H54 (cell line): ENCODE data around the gene ZNF831.

Experiments used
- DNase-seq: peaks from one replicate; pipeline ENCODE4 v3.0.0; 2011; ENCODE audit warnings: low spot score, mixed read lengths; ENCODE audit not compliant: insufficient read length
- FAIRE-seq: peaks from 3 replicates; lab custom pipeline; 2011; peaks lifted over from hg19 to GRCh38; lab: Jason Lieb, UNC
- POLR2A ChIP-seq: IDR thresholded peaks from 2 replicates; pipeline ENCODE4 v1.6.1; 2011; ENCODE audit warnings: low read depth, mild to moderate bottlenecking, low read length

Gene ZNF831

DNA sequence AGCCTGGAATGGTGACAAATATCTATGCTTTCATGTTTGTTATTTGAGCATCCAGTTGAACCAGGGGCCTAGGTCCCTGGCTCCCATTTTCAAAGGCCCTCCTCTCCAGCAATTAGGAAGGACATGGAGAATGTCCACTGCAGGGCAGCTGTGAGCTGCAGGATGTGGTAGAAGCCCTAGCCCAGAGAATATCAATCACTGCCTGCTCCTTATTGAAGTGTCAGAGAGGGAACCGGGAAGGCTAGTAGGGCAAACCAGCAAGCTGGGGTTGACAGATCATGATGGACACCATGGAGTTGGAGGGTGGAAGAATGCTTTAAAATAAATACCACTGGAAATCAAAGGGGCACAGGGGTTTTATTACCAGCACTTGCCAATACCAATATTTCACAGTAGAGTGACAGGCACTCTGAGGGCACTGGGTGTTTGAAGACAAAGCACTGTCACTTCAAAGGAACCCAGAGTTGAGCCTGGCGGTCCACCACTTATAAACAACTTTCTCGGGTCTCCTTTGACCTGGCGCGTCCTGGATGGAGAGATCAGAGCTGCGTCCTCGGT lies 47.7 kb downstream of the ZNF831 start:
- no peak for DNase-seq
- no peak for TF ChIP-seq POLR2A
- FAIRE-seq: no peak

DNA sequence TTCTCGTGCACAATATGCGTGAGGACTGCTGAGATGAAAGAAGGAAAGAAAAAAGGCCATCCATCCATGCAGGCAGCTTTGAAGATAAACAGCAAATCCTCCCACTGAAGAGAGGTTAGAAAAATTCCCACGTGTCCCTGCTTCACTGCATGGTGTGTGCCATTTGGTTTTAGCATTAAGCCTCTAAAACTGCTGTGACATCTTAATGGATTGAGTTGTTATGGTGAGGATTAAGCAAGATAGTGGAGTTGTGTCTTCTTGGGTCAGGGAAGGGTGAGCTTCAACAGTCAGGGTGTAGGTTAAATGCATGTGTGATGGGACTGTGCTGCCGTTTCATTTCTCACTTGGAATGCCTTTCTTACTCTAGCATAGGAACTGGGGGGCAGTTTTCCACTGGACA lies 50.5 kb downstream of the ZNF831 start:
- DNase-seq (no peak), FAIRE-seq (no peak)
- TF ChIP-seq POLR2A: no peak

DNA sequence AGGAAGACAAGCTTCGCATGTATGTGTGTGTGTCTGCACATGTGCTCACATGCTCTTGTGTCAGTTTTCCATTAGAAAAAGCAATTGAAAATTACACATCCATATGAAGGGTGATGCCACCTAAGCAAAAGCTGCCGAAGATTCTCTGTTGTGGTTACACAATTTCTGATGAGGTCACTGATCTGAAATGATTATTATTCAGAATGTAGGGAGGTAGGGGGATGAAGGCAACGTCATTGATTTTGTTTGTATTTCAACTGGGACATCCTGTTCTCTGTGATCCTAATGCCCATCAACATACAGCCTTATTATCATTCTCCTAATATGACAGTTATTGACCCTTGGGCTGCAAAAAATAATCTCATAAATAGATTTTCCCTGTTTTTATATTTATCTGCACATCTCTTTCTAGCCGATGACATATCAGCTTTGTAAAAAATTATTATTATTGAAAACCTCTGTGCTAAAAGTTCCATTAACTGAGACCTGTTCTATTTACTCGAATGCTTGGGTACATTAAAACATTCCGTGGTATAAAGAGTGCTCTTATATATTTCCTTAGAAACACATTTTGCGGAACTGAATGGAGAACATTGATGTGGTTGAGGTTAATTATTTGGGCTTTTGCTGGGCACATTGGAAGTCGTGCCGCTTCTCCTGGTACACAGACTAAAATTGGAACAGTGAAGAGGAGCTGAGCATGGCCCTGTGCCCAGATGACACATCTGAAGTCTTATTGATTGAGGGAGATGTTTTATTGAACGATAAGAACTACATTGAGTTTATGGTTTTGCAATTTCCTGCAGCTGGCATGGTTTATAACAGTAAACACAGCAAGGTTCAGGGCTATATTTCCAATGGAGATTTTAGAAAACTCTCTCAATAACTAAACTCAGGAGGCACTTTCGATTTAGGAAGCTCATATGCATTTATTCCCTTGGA lies 51.3 kb downstream of the ZNF831 start:
- FAIRE-seq (no peak), DNase-seq (no peak)
- no peak for TF ChIP-seq POLR2A

DNA sequence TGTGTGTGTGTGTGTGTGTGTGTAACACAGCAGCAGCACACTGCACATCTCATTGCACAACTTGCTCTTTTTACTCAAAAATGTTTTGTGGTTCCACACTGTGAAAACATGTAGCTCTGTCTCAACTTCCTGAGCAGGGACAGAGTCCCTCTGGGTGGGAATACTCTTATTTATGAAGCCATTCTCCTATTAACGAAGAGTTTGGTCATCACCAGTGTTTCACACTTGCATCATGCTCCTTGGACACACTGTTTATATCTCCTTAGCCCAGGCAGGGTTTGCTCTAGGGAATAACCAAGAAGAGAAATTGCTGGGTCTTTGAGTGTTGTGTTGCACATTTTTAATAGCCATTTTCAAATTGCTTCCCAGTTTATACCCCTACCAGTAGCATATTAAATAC lies 53.6 kb downstream of the ZNF831 start:
- TF ChIP-seq POLR2A: no peak

DNA sequence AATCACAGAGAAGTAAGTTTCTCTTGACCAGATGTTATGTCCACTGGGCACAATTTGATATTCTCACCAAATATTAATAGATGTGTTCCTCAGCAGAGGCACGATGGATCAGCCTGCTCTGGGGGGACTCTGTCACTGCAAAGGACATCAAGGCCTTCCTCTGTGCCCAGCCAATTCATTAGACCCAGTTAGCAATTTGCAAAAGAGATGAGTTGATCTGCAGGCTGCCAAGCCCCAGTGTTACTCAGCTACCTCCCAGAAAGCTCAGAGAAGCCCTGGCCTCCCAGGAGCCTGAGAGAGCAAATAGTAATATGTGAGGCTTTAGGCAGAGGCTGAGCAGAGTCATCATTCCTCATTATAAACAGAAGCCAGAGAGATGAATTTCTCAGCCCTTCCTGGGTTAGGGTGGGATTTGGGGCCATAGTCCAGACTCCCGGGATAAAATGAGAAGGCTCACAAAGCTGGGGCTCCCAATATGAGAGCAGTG lies 54.2 kb downstream of the ZNF831 start:
- no peak for DNase-seq
- FAIRE-seq: no peak
- TF ChIP-seq POLR2A: no peak

More for the DNA sequence above, 53.6 kb downstream of the ZNF831 start:
- FAIRE-seq (no peak), DNase-seq (no peak)

DNA sequence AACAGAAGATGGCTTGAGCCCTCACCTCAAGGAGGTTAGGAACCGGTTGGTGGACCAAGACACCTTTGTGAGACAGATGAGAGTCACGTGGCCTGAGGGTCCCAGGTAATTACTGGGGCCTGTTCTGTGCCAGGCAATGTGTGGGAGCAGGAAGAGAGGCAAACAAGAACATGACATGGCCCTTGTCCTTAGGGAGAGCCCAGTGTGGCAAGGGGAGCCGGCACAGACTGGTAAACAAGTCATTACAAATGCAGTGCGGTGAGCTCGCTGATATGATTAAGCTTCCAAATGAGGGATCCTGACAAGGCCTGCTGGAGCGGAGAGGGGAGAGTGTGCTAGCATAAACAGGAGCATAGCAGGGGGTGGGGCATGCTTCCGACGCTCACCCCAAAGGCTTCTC lies 55.6 kb downstream of the ZNF831 start:
- TF ChIP-seq POLR2A: no peak
- no peak for FAIRE-seq
- DNase-seq: no peak

DNA sequence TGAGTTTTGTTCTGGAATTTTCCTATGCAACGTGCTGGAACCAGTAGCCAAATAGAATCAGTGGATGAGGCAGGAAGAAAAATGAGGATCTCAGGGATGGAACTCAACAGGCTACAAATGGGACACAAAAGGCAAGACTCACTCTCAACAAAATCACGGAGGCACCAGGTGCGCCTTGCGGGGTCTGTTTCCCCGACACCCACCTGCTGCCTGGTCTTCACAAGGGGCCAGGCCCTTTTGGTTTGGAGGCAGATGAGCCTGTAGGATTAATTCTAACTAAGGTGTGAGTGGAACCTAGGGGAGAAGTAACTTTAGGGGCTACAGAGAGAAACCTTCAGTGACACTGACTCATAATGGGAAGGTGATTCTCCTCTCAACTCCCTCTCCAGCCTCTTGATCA lies 56.5 kb downstream of the ZNF831 start:
- DNase-seq: no peak

DNA sequence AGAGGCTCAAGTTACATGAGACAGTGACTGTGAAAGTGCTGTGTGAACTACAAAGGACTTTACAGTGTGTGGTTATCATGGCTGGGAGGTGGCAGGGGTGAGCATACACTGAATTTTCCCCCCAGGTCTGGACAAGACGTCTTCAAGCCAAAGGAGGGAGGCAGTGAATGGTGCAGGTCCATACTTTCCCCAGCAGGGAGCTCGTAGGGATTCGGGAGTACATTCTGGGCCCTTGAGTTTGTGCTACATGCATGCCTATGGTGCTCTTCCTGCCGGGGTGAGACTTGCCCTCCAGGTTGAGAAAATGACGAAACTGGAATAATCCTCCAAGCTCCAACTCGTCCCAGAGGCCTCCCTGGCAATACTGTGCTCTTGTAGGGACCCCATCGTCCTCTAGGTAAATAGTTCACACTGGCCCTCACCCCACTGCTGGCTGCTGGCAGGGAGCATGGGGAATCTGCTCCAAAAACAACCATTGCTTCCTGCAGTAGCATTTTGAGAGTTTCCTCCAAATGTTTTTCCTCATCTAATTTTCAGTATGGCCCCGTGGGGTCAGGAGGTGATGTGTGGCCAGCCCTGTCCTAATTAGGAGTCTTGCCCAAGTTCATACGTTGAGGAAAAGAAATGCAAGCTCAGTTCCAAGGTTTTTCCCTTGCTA lies 57.6 kb downstream of the ZNF831 start:
- DNase-seq (no peak), FAIRE-seq (no peak)
- TF ChIP-seq POLR2A: no peak

More for the DNA sequence above, 56.5 kb downstream of the ZNF831 start:
- no peak for TF ChIP-seq POLR2A
- no peak for FAIRE-seq

DNA sequence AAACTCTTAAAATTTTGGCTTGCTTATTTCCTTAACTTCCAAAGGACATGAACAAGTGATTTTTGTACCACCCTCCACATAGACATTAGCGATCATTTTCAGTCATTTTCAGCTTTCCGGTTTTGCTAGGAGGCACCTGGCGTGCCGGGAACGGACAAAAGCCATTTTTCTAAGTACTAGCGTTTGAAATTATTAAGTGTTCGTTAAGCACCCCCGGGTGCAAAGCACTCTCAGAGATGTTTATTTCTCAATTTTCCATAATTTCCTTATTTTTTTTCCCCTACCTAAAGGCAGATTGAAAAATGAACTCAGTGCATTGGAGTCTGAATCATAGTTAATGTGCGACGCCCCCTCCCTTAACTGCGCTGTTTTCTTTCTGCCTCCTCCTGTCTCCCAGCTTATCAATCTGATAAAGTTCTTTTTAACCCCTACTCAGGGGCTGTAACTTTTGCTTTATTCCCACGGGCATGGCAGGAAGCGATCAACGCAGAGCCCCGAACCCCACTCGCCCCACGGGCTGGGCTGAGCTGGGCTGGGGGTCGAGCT lies 58.2 kb downstream of the ZNF831 start:
- no peak for TF ChIP-seq POLR2A
- DNase-seq (no peak), FAIRE-seq (no peak)

DNA sequence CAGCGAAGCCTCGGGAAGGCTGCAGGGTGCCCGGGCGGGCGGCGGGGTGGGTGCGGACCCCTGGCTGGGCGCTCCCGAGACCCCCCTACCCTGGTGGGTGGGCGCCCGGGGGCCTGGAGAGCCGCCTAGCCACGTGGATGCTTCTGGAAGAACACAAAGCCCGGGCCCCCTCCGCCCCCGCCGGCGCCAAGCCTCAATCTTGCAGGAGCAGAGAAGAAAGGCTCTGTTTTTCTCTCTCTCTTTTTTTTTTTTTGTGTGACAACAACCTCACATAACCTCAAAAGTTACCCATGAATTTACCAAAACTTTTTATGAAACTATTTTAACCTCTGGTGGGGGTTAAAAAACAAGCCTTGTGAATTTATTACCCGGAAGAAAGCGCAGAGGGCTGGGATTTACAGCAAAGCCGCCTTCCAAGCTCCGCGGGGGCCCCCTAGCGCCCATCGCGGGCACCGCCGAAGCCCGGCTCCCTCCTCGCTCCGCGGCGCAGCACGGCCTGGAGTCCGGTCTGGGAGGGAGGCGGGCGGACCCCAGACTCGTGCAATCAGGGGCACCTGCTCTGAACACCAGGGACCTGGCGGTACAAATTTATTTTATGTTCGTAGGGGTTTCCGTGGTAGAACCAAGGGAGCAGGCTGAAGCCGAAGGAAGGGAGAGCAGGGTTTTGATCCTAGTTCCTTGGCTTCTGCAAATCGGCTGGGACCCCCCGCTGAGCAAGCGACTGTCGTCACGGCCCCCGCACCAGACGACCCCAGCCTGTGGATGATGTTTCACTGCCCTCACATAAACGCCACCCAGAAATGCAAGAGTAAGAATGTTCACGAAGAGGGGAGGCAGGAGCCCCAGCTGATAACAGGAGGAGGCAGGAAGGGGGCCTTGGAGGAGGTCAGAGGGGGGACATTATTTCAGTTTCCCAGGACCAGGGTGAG lies 58.9 kb downstream of the ZNF831 start:
- DNase-seq (peak; percentile 79), FAIRE-seq (no peak)
- no peak for TF ChIP-seq POLR2A

DNA sequence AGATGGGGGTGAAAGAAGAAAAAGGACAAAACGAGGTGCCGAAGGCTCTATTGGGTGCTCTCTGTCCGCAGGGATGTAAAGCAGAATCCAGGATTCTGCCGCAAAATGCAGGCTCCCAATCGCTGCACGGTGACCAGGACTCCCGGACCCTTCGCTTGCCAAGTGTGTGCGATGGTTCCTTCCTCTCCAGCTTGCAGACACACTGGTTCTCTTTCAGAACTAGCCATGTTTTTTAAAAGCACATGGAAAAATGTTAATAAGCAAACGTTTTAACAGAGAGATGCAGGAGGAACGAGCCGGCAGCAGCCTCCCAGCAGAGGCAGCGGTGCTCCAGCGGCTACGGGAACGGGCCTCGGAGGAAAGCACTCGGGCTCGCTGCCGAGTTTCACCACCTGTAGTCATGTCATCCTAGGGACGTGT lies 59.6 kb downstream of the ZNF831 start:
- FAIRE-seq (no peak), DNase-seq (no peak)
- no peak for TF ChIP-seq POLR2A

DNA sequence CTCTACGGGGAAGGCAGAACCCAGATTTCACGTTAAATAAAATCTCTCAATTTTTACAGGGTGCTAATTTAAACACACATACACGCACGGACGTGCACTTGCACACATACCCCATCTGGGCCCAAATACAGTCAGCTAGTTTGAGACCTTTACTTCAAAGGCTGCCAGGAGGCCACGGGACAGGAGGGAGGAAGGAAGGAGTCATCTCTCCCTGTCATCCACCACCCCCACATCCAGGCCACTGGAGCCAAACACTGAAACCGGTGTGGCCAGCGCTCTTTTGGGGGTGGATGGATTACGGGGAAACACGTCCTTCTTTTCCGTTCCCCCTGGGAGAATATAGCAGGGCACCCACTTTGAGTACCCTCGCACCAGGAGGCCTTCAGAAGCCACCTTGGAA lies 60.1 kb downstream of the ZNF831 start:
- TF ChIP-seq POLR2A: no peak
- DNase-seq (no peak), FAIRE-seq (no peak)

DNA sequence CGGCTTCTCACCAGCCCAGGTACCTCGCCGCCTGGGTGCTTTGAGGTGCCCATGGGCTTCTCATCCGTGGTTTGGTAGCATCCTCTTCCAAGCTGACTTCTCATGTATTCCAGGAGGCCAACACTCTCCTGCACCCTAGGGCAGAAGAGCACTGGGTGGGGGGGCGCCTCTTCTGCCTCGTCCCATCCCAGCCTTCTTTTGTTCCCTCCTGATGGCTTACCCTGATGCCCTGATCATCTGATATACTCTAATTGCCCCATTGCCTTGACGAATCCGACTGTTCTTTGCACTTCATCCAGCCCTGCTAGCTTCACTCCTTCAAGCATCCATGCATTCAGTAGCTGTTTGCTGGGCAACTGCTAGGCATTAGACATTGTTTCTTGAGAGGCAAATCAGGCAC lies 60.6 kb downstream of the ZNF831 start:
- DNase-seq: no peak
- no peak for FAIRE-seq
- no peak for TF ChIP-seq POLR2A
